SH-SY5Y (cell line): ENCODE results near the gene CDK14.

Source experiments
- GATA2 ChIP-seq: IDR thresholded peaks from 2 replicates; pipeline ENCODE4 v1.6.1; 2011; ENCODE audit warnings: mild to moderate bottlenecking, low read depth, low read length
- GATA3 ChIP-seq: IDR thresholded peaks from 2 replicates; pipeline ENCODE4 v1.6.1; 2011; ENCODE audit warnings: low read depth, mild to moderate bottlenecking, low read length, moderate library complexity

DNA sequence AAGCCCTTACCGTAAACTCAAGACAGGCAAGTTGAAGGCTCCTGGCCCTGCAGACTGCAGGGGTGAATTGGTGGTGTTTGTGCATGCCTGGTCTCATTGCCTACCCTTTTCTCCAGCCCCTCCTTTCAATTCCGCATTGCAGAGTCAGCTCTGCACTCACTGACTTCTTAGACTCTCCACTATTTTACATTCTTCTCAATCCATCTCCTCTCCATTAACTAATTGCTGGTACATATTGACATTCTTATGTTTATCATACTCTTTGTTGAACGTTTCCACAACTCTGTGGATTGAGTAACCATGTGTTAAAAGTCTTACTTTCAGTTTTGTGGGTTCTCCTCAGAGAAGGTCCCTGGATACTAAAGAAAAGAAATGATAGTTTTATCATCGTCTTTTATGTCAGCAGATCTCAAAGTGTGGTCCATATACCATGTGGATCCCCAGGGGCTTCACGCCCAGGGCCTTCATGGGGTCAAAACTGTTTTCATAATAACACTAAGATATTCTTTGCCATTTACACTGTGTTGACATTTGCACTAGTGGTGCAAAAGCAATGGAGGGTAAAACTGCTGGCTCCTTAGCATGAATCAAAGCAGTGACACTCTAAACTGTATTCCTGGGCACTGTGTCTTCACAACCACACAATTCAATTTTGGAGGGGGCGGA is 532.7 kb downstream of the CDK14 start:
- TF ChIP-seq GATA2: no peak
- no peak for TF ChIP-seq GATA3
